HEK293 (cell line): ENCODE data around the gene USP6NL.

Experiments used
- CTCF ChIA-PET: fragments of 350-600 bp; formaldehyde crosslinking; extraction: SDS; loops from one replicate; lab custom pipeline; 2021; ENCODE audit warnings: antibody characterized with exemption; lab: Yijun Ruan, JAX
- POLR2A ChIA-PET: fragments of 300-600 bp; formaldehyde crosslinking; extraction: SDS; loops from one replicate; lab custom pipeline; 2020; ENCODE audit warnings: antibody characterized with exemption, inconsistent platforms; lab: Yijun Ruan, JAX
- H3K27ac ChIP-seq: fragments of 200-500 bp; sonication (Bioruptor generic); 2 replicates; pipeline ENCODE4 v1.5.1; 2014; ENCODE audit warnings: low read depth, low read length, control low read depth, inconsistent platforms; ENCODE audit errors: extremely low read depth
- H3K36me3 ChIP-seq, 2 experiments: fragments of 200-500 bp in 1 of 2; sonication (Bioruptor generic) in 1 of 2; 1 replicate in 1 of 2; 2 replicates in 1 of 2; pipeline ENCODE4 v1.5.1; 2014 to 2017; ENCODE audit warnings: inconsistent platforms in 2 of 2, low read length in 2 of 2; ENCODE audit not compliant: control insufficient read depth in 2 of 2, insufficient read depth in 1 of 2
- H3K4me1 ChIP-seq: fragments of 200-500 bp; sonication (Bioruptor generic); 2 replicates; pipeline ENCODE4 v1.5.1; 2014; ENCODE audit warnings: mild to moderate bottlenecking, low read length, inconsistent platforms; ENCODE audit not compliant: control insufficient read depth, insufficient read depth
- H3K4me3 ChIP-seq: 2 replicates; pipeline ENCODE4 v1.5.1; 2011; ENCODE audit warnings: low read depth, mild to moderate bottlenecking, control low read depth, low read length, moderate library complexity
- H3K9me3 ChIP-seq: fragments of 200-500 bp; sonication (Bioruptor generic); 2 replicates; pipeline ENCODE4 v1.5.1; 2014; ENCODE audit warnings: low read depth, low read length, inconsistent platforms; ENCODE audit not compliant: control insufficient read depth, insufficient read depth
- KLF16 ChIP-seq: fragments of 450-650 bp; formaldehyde crosslinking; IDR thresholded peaks from 2 replicates; pipeline ENCODE4 v1.5.1; 2017; ENCODE audit warnings: missing biosample characterization, missing genetic modification characterization
- KLF9 ChIP-seq: fragments of 450-650 bp; formaldehyde crosslinking; IDR thresholded peaks from 2 replicates; pipeline ENCODE4 v1.5.1; 2016; ENCODE audit warnings: missing biosample characterization, missing genetic modification characterization, low read depth
- ZBTB11 ChIP-seq: fragments of 450-650 bp; formaldehyde crosslinking; conservative IDR thresholded peaks from 2 replicates; pipeline ENCODE4 v1.5.1; 2016; ENCODE audit warnings: low read depth, missing biosample characterization, missing genetic modification characterization
- ZBTB17 ChIP-seq: fragments of 450-650 bp; formaldehyde crosslinking; IDR thresholded peaks from 2 replicates; pipeline ENCODE4 v1.5.1; 2016; ENCODE audit warnings: missing biosample characterization, missing genetic modification characterization
- ZBTB21 ChIP-seq: fragments of 450-650 bp; formaldehyde crosslinking; IDR thresholded peaks from 2 replicates; pipeline ENCODE4 v1.5.1; 2017; ENCODE audit warnings: missing biosample characterization, missing genetic modification characterization
- ZFP41 ChIP-seq: fragments of 450-650 bp; formaldehyde crosslinking; IDR thresholded peaks from 2 replicates; pipeline ENCODE4 v1.5.1; 2016; ENCODE audit warnings: missing biosample characterization, missing genetic modification characterization, borderline replicate concordance
- ZNF121 ChIP-seq: fragments of 450-650 bp; formaldehyde crosslinking; IDR thresholded peaks from 2 replicates; pipeline ENCODE4 v1.5.1; 2016; ENCODE audit warnings: missing biosample characterization, missing genetic modification characterization
- ZNF274 ChIP-seq, 2 experiments: fragments of 200-500 bp in 1 of 2; fragments of 450-650 bp in 1 of 2; sonication (Bioruptor generic) in 1 of 2; formaldehyde crosslinking in 1 of 2; IDR thresholded peaks; 2 replicates each; pipeline versions ENCODE4 v1.5.1 to v1.6.1; 2014 to 2016; ENCODE audit warnings: borderline replicate concordance in 1 of 2, inconsistent platforms in 1 of 2, low read length in 1 of 2, missing biosample characterization in 1 of 2, missing genetic modification characterization in 1 of 2
- ZNF335 ChIP-seq: fragments of 450-650 bp; formaldehyde crosslinking; conservative IDR thresholded peaks from 2 replicates; pipeline ENCODE4 v1.5.1; 2016; ENCODE audit warnings: missing biosample characterization, missing genetic modification characterization
- ZNF37A ChIP-seq: fragments of 450-650 bp; IDR thresholded peaks from 2 replicates; pipeline ENCODE4 v1.5.1; 2018; ENCODE audit warnings: missing biosample characterization, missing genetic modification characterization
- ZNF398 ChIP-seq: fragments of 450-650 bp; formaldehyde crosslinking; IDR thresholded peaks from 2 replicates; pipeline ENCODE4 v1.5.1; 2017; ENCODE audit warnings: missing biosample characterization, missing genetic modification characterization
- ZNF473 ChIP-seq: fragments of 450-650 bp; formaldehyde crosslinking; IDR thresholded peaks from 2 replicates; pipeline ENCODE4 v1.5.1; 2017; ENCODE audit warnings: missing biosample characterization, missing genetic modification characterization
- ZNF548 ChIP-seq: fragments of 450-650 bp; formaldehyde crosslinking; IDR thresholded peaks from 2 replicates; pipeline ENCODE4 v1.5.1; 2016; ENCODE audit warnings: missing biosample characterization, missing genetic modification characterization
- ZNF626 ChIP-seq: fragments of 450-650 bp; sonication (Bioruptor Pico); formaldehyde crosslinking; IDR thresholded peaks from 2 replicates; pipeline ENCODE4 v1.5.1; 2018; ENCODE audit warnings: missing biosample characterization, missing genetic modification characterization, inconsistent platforms
- ZNF791 ChIP-seq: fragments of 450-650 bp; formaldehyde crosslinking; IDR thresholded peaks from 2 replicates; pipeline ENCODE4 v1.5.1; 2016; ENCODE audit warnings: missing biosample characterization, missing genetic modification characterization
- ZSCAN30 ChIP-seq: fragments of 450-650 bp; IDR thresholded peaks from 2 replicates; pipeline ENCODE4 v1.5.1; 2018; ENCODE audit warnings: missing biosample characterization, mild to moderate bottlenecking, missing genetic modification characterization, moderate library complexity
- TF ChIP-seq, protein P1 (sequence below): fragments of 450-650 bp; formaldehyde crosslinking; IDR thresholded peaks from 2 replicates; pipeline ENCODE4 v1.5.1; 2016; ENCODE audit warnings: missing biosample characterization, missing genetic modification characterization
- TF ChIP-seq, protein P2 (sequence below): fragments of 450-650 bp; formaldehyde crosslinking; IDR thresholded peaks from 2 replicates; pipeline ENCODE4 v1.5.1; 2016; ENCODE audit warnings: missing biosample characterization, missing genetic modification characterization
- TF ChIP-seq, protein P3 (sequence below): fragments of 450-650 bp; formaldehyde crosslinking; IDR thresholded peaks from 2 replicates; pipeline ENCODE4 v1.5.1; 2016; ENCODE audit warnings: missing biosample characterization, missing genetic modification characterization, borderline replicate concordance

The USP6NL gene

GRCh38 chr10:11520892-11521291, 90.6 kb downstream of the USP6NL start:
- H3K9me3 ChIP-seq, result no peaks in the 10 kb centered on the region
- H3K27ac ChIP-seq, result no peak overlapping the region
- POLR2A ChIA-PET, result no interaction called here
- CTCF ChIA-PET, result interaction anchor here (1.0 to 1.3 kb wide), 2 partner anchors 15 to 237 kb away, joined by 3 to 4 read pairs; no protein-coding TSS in a partner anchor
- H3K36me3 ChIP-seq, result peaks cover 0 to 3% of the 10 kb centered on the region in 2 experiments; a peak in 1 of 3 replicates
- no peak for TF ChIP-seq ZNF274 (IDR thresholded peaks at IDR 0.05; ENCODE audit: low read length)
- TF ChIP-seq ZNF274 (tag by site-specific recombination; IDR thresholded peaks at IDR 0.05; ENCODE audit: borderline replicate concordance), result no peak
- TF ChIP-seq ZNF791 (tag by site-specific recombination), result no peak
- no peak for TF ChIP-seq ZNF121 (tag by site-specific recombination)
- TF ChIP-seq ZNF626 (tag by site-specific recombination), result no peak
- TF ChIP-seq ZNF548 (tag by site-specific recombination), result no peak
- TF ChIP-seq, protein P1, sequence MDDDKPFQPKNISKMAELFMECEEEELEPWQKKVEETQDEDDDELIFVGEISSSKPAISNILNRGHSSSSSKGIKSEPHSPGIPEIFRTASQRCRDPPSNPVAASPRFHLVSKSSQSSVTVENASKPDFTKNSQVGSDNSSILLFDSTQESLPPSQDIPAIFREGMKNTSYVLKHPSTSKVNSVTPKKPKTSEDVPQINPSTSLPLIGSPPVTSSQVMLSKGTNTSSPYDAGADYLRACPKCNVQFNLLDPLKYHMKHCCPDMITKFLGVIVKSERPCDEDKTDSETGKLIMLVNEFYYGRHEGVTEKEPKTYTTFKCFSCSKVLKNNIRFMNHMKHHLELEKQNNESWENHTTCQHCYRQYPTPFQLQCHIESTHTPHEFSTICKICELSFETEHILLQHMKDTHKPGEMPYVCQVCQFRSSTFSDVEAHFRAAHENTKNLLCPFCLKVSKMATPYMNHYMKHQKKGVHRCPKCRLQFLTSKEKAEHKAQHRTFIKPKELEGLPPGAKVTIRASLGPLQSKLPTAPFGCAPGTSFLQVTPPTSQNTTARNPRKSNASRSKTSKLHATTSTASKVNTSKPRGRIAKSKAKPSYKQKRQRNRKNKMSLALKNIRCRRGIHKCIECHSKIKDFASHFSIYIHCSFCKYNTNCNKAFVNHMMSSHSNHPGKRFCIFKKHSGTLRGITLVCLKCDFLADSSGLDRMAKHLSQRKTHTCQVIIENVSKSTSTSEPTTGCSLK (tag by site-specific recombination), result no peak
- no peak for TF ChIP-seq ZNF37A (tag by site-specific recombination)
- TF ChIP-seq ZBTB11 (tag by site-specific recombination), result no peak
- no peak for TF ChIP-seq ZNF335 (tag by site-specific recombination)
- TF ChIP-seq, protein P2, sequence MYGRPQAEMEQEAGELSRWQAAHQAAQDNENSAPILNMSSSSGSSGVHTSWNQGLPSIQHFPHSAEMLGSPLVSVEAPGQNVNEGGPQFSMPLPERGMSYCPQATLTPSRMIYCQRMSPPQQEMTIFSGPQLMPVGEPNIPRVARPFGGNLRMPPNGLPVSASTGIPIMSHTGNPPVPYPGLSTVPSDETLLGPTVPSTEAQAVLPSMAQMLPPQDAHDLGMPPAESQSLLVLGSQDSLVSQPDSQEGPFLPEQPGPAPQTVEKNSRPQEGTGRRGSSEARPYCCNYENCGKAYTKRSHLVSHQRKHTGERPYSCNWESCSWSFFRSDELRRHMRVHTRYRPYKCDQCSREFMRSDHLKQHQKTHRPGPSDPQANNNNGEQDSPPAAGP (tag by site-specific recombination), result no peak
- no peak for TF ChIP-seq KLF16 (tag by site-specific recombination)
- no peak for TF ChIP-seq ZBTB21 (tag by site-specific recombination)
- TF ChIP-seq ZFP41, result no peak
- TF ChIP-seq ZNF398 (tag by site-specific recombination), result no peak
- TF ChIP-seq KLF9 (tag by site-specific recombination), result no peak
- TF ChIP-seq, protein P3, sequence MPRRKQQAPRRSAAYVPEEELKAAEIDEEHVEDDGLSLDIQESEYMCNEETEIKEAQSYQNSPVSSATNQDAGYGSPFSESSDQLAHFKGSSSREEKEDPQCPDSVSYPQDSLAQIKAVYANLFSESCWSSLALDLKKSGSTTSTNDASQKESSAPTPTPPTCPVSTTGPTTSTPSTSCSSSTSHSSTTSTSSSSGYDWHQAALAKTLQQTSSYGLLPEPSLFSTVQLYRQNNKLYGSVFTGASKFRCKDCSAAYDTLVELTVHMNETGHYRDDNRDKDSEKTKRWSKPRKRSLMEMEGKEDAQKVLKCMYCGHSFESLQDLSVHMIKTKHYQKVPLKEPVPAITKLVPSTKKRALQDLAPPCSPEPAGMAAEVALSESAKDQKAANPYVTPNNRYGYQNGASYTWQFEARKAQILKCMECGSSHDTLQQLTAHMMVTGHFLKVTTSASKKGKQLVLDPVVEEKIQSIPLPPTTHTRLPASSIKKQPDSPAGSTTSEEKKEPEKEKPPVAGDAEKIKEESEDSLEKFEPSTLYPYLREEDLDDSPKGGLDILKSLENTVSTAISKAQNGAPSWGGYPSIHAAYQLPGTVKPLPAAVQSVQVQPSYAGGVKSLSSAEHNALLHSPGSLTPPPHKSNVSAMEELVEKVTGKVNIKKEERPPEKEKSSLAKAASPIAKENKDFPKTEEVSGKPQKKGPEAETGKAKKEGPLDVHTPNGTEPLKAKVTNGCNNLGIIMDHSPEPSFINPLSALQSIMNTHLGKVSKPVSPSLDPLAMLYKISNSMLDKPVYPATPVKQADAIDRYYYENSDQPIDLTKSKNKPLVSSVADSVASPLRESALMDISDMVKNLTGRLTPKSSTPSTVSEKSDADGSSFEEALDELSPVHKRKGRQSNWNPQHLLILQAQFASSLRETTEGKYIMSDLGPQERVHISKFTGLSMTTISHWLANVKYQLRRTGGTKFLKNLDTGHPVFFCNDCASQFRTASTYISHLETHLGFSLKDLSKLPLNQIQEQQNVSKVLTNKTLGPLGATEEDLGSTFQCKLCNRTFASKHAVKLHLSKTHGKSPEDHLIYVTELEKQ (tag by site-specific recombination), result no peak
- no peak for TF ChIP-seq ZNF473 (tag by site-specific recombination)
- TF ChIP-seq ZBTB17 (tag by site-specific recombination), result no peak
- TF ChIP-seq ZSCAN30 (tag by site-specific recombination), result no peak
- TF ChIP-seq, all 188 proteins: peak for 0
- Histone ChIP-seq H3K4me3 (no peak overlapping the region), H3K4me1 (no peaks in the 10 kb centered on the region)
